Measurements from ENCODE around the gene LIN28B.

- TF ChIP-seq EZH2 (IDR thresholded peaks at IDR 0.05; ENCODE audit: borderline replicate concordance, low read depth, low read length, poor library complexity, severe bottlenecking) (no peak), CTCF (conservative IDR thresholded peaks at IDR 0.05; ENCODE audit: low read depth, low read length) (no peak)
These were observed 111.5 kb downstream of the LIN28B start for GRCh38 chr6:105068407-105068806.
